OCI-M2 (cell line): ENCODE data around the gene NELFE.
"Not testable (repeated sequence)": the region's sequence is repeated elsewhere in the genome, so short reads cannot be mapped to it uniquely, and the experiment has no call there.

ENCODE experiments used
- DNase-seq: peaks from one replicate; lab custom pipeline; 2025; ENCODE audit not compliant: unreplicated experiment; lab: John Stamatoyannopoulos, UW

NELFE gene, protein sequence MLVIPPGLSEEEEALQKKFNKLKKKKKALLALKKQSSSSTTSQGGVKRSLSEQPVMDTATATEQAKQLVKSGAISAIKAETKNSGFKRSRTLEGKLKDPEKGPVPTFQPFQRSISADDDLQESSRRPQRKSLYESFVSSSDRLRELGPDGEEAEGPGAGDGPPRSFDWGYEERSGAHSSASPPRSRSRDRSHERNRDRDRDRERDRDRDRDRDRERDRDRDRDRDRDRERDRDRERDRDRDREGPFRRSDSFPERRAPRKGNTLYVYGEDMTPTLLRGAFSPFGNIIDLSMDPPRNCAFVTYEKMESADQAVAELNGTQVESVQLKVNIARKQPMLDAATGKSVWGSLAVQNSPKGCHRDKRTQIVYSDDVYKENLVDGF

DNA sequence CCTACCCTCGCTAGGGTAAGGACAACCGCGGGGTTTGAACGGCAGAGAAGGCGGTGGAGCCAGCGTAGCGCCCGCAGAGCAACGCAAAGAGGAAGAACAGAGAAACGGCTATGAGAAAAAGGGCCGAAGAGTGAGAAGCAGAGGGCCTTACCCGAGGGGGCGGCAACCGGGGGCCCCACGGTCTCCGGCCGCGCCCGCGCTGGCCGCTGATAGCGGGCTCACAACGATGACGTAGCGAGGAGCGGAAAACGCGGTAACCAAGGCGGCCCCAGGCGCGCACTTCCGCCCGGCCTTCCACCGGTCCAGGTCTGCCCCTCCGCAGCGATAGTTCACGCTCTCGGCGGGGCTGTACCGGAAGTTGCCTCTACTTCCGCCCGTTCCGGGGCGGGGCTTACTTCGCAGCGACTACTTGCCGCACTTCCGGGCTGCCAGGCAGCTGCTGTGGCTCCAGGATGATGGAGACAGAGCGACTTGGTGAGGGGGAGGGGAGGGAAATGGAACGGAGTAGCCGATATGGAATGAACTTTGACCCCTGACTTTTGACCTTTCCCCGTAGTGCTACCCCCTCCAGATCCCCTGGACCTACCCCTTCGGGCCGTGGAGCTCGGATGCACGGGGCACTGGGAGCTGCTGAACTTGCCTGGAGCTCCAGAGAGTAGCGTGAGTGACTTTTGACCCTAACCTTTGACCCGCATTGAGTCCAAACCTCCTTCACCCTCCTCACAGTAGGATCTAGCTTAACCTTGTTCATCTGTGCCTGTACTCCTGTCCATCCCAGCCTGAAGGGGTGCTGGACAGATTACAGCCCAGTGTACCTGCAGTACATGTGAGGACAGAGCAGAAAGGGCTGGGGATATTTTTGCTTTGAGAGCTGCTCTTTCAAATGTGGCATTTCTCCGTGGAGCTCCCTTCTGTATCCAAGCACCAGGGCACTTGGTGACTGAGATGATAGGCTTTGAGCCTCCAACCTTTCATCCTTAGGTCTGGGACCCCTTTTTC lies at the start of gene NELFE, which contains the start of gene SKIC2:
Gene NELFE (minus strand): TSS at position 231 of the 999 bp plus-strand sequence. CDS start 525 bp downstream, outside the sequence.
Gene SKIC2 (plus strand): TSS at position 435 of the 999 bp plus-strand sequence. CDS start 18 bp downstream, at position 453.
- DNase-seq = peak; percentile 93

DNA sequence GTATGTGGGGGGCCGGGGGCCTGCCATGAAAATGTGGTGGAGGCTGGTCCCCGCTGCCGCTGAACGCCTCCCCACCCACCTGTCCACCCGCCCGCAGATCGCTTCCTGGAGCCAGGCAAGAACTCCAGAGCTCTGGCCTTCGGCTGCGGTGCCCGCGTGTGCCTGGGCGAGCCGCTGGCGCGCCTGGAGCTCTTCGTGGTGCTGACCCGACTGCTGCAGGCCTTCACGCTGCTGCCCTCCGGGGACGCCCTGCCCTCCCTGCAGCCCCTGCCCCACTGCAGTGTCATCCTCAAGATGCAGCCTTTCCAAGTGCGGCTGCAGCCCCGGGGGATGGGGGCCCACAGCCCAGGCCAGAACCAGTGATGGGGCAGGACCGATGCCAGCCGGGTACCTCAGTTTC lies 49.3 kb upstream of the NELFE start:
- DNase-seq = not testable (repeated sequence)

DNA sequence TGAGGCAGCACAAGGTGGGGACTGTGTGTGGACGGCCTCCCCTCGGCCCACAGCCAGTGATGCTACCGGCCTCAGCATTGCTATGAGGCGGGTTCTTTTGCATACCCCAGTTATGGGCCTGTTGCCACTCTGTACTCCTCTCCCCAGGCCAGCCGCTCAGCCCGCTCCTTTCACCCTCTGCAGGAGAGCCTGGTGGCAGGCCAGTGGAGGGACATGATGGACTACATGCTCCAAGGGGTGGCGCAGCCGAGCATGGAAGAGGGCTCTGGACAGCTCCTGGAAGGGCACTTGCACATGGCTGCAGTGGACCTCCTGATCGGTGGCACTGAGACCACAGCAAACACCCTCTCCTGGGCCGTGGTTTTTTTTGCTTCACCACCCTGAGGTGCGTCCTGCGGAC lies 48.3 kb upstream of the NELFE start:
- not testable (repeated sequence) for DNase-seq

DNA sequence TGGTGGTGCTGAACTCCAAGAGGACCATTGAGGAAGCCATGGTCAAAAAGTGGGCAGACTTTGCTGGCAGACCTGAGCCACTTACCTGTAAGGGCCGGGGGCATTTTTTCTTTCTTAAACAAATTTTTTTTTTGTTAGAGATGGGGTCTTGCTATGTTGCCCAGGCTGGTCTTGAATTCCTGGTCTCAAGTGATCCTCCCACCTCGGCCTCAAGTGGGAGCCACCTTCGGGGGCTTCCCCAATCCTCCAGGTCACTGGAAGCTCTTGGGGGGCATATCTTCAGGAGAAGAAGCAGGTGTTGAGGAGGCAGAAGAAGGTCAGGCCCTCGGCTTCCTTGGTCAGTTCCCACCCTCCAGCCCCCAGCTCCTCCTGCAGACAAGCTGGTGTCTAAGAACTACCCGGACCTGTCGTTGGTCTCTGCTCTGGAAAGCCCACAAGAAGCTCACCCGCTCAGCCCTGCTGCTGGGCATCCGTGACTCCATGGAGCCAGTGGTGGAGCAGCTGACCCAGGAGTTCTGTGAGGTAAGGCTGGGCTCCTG lies 47.3 kb upstream of the NELFE start:
- DNase-seq = not testable (repeated sequence)

DNA sequence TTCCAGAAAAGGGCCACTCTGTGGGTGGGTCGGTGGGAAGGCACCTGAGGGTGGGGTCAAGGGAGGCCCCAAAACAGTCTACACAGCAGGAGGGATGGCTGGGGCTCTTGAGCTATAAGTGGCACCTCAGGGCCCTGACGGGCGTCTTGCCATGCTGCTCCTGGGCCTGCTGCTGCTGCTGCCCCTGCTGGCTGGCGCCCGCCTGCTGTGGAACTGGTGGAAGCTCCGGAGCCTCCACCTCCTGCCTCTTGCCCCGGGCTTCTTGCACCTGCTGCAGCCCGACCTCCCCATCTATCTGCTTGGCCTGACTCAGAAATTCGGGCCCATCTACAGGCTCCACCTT lies 46.7 kb upstream of the NELFE start:
- not testable (repeated sequence) for DNase-seq

GRCh38 chr6:32004864-32005537 lies 46.2 kb upstream of the NELFE start:
- DNase-seq = not testable (repeated sequence)

- DNase-seq = not testable (repeated sequence)
Observed at GRCh38 chr6:32004393-32004792, 45.6 kb upstream of the NELFE start.

- DNase-seq = not testable (repeated sequence)
Observed at GRCh38 chr6:32003301-32003700, 44.5 kb upstream of the NELFE start.

GRCh38 chr6:32002546-32003268 lies 43.9 kb upstream of the NELFE start:
- DNase-seq = not testable (repeated sequence)

DNA sequence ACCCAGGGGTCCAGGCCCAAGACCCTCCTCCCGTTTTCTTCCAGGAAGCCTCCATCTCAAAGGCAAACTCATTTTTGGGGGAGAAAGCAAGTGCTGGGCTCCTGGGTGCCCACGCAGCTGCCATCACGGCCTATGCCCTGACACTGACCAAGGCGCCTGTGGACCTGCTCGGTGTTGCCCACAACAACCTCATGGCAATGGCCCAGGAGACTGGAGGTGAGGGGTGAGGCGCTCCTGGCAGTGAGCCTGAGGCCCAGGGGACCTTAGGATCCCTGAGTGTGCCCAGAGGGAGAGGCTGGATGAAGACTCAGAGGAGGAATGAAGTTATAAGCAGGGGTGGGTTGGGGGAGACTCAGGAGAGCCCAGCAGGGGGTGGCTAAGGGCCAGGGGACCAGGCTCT lies 37.6 kb upstream of the NELFE start:
- DNase-seq = not testable (repeated sequence)

DNA sequence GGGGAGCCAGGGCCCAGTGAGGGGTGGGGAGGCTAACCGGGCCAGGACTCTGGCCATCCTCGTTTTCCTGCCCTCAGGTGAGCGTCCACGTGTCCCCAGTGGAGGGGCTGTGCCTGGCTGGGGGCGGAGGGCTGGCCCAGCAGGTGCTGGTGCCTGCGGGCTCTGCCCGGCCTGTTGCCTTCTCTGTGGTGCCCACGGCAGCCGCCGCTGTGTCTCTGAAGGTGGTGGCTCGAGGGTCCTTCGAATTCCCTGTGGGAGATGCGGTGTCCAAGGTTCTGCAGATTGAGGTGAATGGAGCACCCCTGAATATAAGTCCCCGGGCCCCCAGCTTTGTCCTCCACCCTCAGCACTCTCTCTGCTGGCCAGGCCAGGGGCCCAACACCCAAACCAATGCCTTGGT lies 35.6 kb upstream of the NELFE start:
- not testable (repeated sequence) for DNase-seq

GRCh38 chr6:31989363-31989762 lies 30.6 kb upstream of the NELFE start:
- DNase-seq = not testable (repeated sequence)

GRCh38 chr6:31981744-31982143 lies 23.0 kb upstream of the NELFE start, which contains the start of gene C4A:
Gene C4A, plus strand, starts transcription at chr6:31982057. Its CDS starts 51 bp downstream, at chr6:31982108.
- not testable (repeated sequence) for DNase-seq

DNA sequence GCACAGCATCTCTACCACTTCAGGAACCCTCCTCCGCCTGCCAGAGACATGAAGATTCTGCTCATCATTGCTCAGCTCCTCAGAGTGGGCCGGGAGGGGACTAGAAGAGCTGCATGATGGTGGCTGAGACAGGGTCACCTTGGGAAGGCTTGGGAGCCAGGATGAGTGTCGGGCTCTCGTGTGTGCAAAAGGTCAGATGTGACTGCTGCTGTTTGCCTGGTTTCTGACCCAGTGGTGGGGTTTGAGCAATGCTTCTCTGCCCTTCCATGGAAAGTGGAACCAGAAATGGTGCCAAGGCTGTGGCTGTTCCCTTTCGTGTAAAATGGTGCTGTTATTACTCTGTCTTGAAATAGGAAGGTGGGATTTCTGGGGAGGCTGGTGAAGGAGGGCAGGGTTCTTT lies 22.2 kb upstream of the NELFE start:
- DNase-seq = not testable (repeated sequence)

DNA sequence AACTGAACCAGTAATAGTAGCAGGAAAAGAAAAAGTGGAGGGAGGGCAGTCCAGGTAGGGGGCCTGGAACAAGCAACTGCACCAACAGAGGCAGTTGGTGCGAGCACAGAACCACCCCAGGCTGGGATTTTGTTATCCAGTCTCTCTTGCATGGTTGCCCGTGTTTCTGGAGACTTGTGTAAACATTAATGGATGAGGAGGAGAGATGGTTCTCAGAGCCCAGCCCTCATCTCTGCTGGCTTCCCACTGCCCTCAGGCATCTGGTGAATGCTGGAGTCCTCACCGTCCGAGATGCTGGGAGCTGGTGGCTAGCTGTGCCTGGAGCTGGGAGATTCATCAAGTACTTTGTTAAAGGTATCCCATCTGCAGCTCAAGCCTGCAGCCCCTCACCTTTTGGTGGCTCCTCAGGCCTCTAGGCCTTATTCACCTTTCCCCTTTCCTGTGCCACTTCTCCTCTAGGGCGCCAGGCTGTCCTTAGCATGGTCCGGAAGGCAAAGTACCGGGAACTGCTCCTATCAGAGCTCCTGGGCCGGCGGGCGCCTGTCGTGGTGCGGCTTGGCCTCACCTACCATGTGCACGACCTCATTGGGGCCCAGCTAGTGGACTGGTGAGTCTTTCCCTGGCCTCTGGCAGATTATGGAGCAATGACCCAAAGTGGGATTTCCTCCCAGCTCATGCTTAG lies 21.6 kb upstream of the NELFE start:
- DNase-seq = not testable (repeated sequence)

DNA sequence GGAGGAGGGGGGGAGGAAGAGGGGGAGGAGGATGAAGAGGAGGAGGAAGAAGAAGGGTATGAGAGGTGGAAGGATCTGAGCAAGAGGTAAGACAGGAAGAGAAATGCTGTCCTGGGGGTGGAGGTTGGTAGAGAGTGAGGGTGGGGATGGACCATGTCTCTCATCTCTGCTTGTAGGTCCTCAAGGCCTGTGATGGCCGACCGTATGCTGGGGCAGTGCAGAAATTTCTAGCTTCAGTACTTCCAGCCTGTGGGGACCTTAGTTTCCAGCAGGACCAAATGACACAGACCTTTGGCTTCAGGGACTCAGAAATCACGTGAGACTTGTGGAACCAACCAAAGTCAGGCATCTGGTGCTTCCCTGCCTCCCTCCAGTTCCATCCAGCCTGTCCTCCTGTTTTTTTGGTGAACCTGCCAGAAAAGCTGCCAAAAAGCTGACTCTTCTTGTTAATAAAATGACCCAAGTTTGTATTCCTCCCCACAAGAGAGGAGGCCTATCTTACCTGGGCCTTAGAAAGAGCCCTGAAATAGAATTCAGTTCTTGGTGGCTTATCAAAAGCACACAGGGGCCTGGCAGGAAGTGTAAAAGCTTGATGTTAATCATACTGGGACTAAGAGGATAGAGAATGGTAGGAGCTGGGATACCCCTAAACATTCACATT lies 20.6 kb upstream of the NELFE start:
- no peak for DNase-seq

DNA sequence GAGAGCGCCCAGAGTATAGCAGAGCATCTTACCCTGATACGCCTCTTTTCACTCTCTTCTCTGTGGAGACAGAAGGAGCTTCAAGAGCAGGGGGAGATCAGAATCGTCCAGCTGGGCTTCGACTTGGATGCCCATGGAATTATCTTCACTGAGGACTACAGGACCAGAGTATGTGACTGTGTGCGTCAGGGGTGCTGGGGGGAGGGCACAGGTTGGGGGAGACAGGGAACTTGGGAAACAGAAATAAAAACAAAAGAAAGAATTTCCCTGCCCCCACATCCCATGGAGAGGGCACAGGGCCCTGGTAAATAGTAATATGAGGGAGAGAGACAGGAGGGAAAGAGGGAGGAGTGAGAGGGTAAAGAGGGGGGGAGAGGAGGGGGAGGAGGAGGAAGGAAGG lies 20.1 kb upstream of the NELFE start:
- DNase-seq = no peak

DNA sequence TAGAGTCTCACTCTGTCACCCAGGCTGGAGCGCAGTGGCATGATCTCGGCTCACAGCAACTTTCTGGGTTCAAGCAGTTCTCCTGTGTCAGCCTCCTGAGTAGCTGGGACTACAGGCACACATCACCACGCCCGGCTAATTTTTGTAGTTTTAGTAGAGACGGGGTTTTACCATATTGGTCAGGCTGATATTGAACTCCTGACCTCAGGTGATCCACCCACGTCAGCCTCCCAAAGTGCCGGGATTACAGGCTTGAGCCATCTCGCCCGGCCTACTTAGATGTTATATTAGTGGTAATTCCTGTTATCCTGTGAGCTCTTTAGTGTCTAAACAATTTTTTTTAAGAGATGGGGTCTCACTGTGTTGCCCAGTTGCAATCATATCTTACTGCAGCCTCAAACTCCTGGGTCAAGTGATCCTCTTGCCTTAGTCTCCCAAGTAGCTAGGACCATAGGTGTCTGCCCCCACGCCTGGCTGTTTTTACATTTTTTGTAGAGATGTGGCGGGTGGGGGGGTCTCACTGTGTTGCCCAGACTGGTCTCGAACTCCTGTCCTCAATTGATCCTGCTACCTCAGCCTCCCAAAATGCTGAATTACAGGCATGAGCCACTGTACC lies 19.2 kb upstream of the NELFE start:
- no peak for DNase-seq
